ENCODE results near the gene DCDC2B.

DNA sequence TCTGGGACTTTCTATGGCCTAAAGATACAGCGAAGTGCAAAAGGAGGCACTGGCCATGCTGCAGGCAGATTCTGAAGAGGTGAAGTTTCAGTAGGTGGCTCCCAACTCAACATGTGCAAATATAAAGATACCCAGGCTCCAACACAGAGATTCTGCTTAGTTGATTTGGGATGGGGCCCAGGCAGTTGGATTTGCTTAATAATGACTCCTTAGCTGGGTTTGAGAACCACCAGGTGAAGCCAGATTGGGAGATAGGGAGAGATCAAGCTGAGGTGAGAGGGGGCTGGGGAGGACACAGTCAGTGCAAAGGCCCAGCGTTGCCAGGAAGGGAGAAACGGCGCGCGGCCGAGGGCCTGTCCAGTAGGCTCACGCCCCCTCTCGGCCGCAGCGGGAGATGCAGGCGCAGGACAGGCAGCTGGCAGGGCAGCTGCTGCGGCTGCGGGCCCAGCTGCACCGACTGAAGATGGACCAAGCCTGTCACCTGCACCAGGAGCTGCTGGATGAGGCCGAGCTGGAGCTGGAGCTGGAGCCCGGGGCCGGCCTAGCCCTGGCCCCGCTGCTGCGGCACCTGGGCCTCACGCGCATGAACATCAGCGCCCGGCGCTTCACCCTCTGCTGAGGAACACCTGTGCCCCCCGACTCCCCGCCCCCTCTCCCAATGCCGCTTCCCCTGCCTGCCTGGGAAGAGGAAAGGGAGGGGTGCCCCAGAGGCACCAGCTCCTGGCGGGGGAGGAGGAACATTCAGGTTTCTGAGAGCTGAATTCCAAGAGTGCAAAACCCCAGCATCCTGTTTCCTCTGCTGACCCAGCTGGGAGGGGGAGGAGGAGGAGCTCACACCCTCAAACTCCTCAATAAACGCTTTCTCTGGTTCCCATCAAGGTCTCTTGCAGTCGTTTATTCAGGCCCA is 39.3 kb downstream of the DCDC2B start:
- TF ChIP-seq, protein P1, sequence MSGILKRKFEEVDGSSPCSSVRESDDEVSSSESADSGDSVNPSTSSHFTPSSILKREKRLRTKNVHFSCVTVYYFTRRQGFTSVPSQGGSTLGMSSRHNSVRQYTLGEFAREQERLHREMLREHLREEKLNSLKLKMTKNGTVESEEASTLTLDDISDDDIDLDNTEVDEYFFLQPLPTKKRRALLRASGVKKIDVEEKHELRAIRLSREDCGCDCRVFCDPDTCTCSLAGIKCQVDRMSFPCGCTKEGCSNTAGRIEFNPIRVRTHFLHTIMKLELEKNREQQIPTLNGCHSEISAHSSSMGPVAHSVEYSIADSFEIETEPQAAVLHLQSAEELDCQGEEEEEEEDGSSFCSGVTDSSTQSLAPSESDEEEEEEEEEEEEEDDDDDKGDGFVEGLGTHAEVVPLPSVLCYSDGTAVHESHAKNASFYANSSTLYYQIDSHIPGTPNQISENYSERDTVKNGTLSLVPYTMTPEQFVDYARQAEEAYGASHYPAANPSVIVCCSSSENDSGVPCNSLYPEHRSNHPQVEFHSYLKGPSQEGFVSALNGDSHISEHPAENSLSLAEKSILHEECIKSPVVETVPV (CRISPR knock-in tag; IDR thresholded peaks at IDR 0.05), result no peak
- TF ChIP-seq PPARA (CRISPR knock-in tag; IDR thresholded peaks at IDR 0.05; ENCODE audit: borderline replicate concordance) (no peak), ZNF565 (CRISPR knock-in tag; conservative IDR thresholded peaks at IDR 0.05; ENCODE audit: low read depth) (no peak), ZNF70 (CRISPR knock-in tag; IDR thresholded peaks at IDR 0.05) (peak; percentile 84), TCF4 (CRISPR knock-in tag; IDR thresholded peaks at IDR 0.05; ENCODE audit: borderline replicate concordance) (peak; percentile 22; the same call in 1 of the 2 replicates), CSDC2 (CRISPR knock-in tag; IDR thresholded peaks at IDR 0.05) (no peak), ARNTL (CRISPR knock-in tag; IDR thresholded peaks at IDR 0.05; ENCODE audit: borderline replicate concordance, low read depth) (no peak)
- TF ChIP-seq, protein P2, sequence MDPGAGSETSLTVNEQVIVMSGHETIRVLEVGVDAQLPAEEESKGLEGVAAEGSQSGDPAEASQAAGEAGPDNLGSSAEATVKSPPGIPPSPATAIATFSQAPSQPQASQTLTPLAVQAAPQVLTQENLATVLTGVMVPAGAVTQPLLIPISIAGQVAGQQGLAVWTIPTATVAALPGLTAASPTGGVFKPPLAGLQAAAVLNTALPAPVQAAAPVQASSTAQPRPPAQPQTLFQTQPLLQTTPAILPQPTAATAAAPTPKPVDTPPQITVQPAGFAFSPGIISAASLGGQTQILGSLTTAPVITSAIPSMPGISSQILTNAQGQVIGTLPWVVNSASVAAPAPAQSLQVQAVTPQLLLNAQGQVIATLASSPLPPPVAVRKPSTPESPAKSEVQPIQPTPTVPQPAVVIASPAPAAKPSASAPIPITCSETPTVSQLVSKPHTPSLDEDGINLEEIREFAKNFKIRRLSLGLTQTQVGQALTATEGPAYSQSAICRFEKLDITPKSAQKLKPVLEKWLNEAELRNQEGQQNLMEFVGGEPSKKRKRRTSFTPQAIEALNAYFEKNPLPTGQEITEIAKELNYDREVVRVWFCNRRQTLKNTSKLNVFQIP (CRISPR knock-in tag; IDR thresholded peaks at IDR 0.05; ENCODE audit: borderline replicate concordance, low read depth), result no peak
- TF ChIP-seq, protein P3, sequence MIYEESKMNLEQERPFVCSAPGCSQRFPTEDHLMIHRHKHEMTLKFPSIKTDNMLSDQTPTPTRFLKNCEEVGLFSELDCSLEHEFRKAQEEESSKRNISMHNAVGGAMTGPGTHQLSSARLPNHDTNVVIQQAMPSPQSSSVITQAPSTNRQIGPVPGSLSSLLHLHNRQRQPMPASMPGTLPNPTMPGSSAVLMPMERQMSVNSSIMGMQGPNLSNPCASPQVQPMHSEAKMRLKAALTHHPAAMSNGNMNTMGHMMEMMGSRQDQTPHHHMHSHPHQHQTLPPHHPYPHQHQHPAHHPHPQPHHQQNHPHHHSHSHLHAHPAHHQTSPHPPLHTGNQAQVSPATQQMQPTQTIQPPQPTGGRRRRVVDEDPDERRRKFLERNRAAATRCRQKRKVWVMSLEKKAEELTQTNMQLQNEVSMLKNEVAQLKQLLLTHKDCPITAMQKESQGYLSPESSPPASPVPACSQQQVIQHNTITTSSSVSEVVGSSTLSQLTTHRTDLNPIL (CRISPR knock-in tag; IDR thresholded peaks at IDR 0.05; ENCODE audit: low read depth), result no peak
- TF ChIP-seq, protein P4, sequence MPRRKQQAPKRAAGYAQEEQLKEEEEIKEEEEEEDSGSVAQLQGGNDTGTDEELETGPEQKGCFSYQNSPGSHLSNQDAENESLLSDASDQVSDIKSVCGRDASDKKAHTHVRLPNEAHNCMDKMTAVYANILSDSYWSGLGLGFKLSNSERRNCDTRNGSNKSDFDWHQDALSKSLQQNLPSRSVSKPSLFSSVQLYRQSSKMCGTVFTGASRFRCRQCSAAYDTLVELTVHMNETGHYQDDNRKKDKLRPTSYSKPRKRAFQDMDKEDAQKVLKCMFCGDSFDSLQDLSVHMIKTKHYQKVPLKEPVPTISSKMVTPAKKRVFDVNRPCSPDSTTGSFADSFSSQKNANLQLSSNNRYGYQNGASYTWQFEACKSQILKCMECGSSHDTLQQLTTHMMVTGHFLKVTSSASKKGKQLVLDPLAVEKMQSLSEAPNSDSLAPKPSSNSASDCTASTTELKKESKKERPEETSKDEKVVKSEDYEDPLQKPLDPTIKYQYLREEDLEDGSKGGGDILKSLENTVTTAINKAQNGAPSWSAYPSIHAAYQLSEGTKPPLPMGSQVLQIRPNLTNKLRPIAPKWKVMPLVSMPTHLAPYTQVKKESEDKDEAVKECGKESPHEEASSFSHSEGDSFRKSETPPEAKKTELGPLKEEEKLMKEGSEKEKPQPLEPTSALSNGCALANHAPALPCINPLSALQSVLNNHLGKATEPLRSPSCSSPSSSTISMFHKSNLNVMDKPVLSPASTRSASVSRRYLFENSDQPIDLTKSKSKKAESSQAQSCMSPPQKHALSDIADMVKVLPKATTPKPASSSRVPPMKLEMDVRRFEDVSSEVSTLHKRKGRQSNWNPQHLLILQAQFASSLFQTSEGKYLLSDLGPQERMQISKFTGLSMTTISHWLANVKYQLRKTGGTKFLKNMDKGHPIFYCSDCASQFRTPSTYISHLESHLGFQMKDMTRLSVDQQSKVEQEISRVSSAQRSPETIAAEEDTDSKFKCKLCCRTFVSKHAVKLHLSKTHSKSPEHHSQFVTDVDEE (CRISPR knock-in tag; IDR thresholded peaks at IDR 0.05), result no peak
